LoVo (cell line): Measurements from ENCODE around the gene TEAD3.

Experiments used
- DNase-seq: peaks from one replicate; pipeline ENCODE4 v3.0.0-alpha.2; 2016; ENCODE audit warnings: low spot score

TEAD3 gene

DNA sequence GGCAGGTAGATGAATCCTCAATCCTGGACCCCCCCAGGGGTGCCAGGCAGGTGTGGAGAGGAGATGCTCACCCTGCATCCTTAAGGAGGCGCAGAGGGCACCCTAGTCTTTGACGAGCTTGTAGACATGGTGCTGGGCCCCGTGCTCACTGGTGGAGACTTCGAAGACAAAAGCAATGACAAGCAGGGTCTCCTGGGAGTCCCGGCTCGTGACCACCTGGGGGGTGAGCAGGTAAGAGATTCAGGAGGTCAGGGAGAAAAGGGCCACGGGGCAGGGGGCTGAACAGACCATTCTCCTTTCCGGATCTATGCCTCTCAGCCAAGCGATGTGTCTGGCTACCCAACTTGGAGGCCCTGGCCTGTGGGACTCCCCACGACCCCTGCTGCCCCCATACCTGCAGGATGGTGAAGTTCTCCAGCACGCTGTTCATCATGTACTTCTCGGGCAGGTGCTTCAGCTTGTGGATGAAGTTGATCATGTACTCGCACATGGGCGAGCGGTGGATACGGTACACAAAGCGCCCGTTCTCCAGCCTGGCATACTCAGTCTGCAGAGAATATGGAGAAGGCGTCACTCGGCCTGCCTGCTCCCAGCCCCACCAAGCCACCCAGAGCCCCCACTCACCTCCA, 21.8 kb downstream of the TEAD3 start:
- no peak for DNase-seq

DNA sequence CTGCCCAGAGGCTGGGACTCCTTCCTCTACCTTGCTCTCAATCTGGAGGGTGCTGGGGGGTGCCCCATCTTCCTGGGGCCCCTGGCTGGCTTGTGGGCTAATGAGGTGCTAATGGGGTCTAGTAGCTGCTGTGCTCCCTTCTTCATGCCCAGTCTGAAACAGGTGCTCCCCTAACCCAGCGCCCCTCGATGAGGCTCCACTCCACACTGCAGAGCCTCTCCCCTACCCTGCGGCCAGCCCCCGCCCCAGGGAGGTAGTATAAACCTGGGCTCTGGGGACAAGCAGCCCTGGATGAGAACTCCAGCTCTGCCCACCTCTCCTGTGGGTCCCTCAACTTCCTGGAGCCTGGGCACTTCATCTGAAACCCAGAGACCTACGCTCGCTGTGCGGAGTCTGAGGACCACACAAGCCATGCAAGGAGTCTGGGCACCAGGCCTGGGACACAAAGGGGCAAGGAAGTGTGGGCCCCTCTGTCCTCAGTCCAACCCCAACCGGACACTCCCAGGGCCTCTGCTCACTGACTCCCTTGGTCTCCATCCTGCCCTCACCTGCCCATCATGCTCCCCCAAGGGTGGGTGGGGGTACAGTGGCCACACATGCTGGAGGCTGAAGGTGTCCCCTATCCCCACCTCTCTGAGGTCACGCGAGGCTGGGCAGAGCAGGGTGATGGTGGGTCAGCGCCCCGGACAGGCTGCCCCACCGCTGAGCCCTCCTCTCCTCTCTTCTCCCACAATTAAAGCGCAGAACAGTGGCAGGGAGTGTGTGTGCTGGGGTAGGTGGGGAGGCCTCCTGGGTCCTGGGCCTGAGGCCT, 22.5 kb downstream of the TEAD3 start:
- peak; percentile 14 for DNase-seq

DNA sequence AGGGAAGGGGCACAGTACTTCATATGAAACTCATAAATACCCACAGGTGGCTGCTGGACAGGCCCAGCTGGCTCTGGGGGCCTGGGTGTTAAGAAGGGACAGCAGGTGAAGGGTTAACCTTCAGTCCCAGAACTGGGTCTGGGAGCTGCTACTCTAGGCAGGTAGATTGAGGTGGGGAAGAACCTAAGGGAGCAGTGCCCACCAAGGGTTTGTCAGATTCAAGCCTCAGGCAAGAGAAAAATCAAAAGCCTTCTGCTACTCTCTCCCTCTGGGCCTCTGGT, 23.1 kb downstream of the TEAD3 start:
- peak; percentile 18 for DNase-seq

- no peak for DNase-seq
Observed at GRCh38 chr6:35473075-35473849, 23.6 kb downstream of the TEAD3 start.

DNA sequence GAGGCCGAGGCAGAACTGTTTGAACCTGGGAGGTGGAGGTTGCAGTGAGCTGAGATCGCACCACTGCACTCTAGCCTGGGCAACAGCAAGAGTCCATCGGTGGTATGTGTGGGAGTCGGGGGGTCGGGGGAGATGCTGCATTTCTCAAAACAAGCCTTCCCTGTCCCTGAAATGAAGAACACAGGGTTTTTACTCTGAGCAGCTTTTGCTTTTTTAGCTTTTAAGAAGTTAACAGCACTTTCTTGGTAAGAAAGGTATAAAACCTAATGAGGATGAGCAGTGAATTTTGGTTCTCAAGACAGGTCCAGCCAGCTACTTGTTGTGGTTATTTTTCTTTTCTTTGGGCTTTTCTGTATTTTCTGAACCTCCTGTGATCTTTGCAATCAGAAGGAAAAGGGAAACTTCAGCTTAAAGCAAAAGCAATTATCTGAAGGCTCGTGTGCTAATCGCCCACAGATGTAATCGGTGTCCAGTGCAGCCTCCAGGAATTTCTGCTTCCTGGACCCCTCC, 25.0 kb downstream of the TEAD3 start:
- no peak for DNase-seq

GRCh38 chr6:35470663-35471120, 26.2 kb downstream of the TEAD3 start:
- no peak for DNase-seq

DNA sequence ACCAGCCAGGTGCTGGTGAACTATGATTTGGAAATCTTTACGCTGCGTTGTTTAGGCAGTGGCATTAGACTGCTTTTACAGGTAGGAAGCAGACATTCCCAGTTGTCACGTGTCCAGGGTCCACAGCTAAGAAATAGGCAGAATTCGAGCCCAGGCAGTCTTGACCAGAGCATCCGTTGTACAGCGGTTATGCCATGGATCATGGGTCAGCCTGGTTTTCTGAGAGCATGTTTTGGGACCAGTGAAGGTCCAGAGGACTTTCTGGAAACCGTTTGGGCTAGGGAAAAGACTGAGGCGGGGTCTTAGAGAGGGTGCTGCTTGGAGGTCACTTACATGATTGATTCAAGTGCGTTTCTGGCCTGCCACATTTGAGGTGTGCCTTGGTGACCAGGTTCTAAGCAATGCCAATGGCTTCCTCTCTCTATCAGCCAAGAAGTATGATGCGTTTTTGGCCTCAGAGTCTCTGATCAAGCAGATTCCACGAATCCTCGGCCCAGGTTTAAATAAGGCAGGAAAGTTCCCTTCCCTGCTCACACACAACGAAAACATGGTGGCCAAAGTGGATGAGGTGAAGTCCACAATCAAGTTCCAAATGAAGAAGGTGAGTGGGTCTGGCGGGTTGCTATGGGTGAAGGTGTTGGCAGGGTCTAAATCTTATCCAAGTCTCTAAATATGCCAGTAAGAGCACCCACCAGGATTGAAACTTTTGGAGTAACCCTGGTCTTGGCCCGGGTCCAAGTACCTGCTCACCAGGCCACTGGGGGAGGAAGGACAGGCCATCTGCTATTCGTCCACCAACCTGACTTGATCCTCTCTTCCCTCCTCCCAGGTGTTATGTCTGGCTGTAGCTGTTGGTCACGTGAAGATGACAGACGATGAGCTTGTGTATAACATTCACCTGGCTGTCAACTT, 26.9 kb downstream of the TEAD3 start:
- peak; percentile 41 for DNase-seq

- no peak for DNase-seq
Observed at GRCh38 chr6:35468980-35469750, 27.7 kb downstream of the TEAD3 start.

DNA sequence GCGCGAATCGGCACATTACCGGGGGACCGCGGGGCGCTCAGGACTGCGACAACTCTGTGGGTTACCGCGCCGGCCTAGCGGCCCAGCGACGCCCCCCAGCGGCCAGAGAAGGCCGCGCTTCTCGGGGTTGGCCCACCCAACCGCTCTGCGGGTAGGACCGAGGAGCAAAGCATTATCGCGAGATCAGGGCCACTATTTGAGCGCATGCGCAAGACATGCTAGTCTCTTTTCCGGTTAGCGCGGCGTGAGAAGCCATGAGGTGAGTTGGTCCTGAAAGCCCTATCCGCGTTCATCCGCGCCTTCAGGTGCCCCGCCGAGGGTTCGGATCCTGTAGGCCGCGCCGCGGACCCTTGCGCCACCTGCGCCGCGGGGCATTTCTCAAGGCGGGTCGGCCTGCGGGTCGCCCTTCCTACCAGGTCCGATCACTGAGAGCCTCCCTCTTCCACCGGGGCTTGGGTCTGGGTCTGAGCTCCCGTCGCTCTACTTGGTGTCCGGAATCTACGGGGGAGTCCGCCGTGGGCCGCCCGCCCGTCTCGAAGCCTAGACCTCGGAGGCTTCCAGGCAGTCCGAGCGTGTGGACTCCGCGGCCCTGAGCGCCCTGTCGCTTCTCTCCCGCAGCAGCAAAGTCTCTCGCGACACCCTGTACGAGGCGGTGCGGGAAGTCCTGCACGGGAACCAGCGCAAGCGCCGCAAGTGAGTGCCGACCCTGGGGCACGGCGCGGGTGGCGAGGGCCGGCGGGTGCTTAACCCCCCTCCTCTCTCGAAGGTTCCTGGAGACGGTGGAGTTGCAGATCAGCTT, 28.5 kb downstream of the TEAD3 start, which contains the start of gene RPL10A:
RPL10A (plus strand) TSS at position 221 of the 799 bp plus-strand sequence; CDS start at position 255, 34 bp downstream.
- DNase-seq: peak; percentile 98

DNA sequence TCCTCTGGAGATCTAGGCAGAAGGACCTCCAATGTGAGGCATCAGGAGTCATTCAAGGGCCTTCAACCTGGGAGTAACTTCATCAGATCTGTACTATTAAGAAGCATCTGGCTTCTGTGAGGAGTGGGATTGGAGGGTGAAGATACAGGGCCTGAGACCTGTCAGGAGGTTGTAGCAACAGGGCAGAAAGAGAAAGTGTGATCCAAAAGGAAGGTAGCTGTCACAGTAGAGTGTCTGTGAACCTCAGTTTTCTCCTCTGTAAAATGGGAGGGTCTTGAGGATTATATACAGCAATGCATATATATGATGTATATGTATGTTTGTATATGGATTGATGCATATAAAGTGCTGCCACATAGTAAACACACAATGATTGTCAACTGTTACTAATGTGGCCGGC, 31.2 kb downstream of the TEAD3 start:
- no peak for DNase-seq

DNA sequence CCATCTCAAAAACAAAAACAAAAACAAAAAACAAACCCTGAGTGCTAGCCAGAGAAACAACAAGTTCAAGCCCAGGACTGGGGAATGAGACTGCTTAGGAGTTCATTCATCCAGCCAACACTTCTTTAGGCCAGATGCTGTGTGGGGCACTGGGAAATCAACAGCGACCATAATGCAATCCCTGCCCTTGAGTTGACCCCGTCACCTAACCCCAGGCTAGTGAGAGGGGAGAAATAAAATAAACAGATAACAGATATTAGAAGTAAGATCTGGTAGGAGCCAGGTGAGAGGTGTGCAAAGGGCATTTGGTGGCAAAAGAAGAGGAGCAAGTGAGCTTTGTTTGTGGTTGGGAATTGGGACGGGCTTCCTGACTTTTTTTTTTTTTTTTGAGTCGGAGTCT, 33.6 kb downstream of the TEAD3 start:
- DNase-seq: no peak

DNA sequence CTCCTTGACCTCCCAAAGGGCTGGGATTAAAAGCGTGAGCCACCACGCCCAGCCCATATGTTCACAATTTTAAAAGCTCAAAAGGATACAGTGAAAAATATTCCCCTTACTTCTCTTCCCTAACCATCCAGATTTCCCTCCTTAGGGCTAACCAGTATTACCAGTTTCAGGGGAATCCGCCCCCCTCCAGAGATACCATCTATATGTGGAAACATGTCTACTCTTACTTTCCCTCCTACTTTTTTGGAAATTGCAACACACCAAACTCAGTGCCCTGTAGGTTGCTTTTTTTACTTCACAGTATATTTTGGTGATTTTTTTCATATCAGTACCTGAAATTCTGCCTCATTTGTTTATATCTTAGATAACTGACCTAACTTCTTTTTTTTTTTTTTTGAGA, 35.6 kb downstream of the TEAD3 start:
- DNase-seq: no peak

- no peak for DNase-seq
Observed at GRCh38 chr6:35457907-35458306, 39.0 kb downstream of the TEAD3 start.

- no peak for DNase-seq
Observed at GRCh38 chr6:35454391-35455110, 42.3 kb downstream of the TEAD3 start.

- DNase-seq: no peak
Observed at GRCh38 chr6:35453236-35453635, 43.6 kb downstream of the TEAD3 start.

DNA sequence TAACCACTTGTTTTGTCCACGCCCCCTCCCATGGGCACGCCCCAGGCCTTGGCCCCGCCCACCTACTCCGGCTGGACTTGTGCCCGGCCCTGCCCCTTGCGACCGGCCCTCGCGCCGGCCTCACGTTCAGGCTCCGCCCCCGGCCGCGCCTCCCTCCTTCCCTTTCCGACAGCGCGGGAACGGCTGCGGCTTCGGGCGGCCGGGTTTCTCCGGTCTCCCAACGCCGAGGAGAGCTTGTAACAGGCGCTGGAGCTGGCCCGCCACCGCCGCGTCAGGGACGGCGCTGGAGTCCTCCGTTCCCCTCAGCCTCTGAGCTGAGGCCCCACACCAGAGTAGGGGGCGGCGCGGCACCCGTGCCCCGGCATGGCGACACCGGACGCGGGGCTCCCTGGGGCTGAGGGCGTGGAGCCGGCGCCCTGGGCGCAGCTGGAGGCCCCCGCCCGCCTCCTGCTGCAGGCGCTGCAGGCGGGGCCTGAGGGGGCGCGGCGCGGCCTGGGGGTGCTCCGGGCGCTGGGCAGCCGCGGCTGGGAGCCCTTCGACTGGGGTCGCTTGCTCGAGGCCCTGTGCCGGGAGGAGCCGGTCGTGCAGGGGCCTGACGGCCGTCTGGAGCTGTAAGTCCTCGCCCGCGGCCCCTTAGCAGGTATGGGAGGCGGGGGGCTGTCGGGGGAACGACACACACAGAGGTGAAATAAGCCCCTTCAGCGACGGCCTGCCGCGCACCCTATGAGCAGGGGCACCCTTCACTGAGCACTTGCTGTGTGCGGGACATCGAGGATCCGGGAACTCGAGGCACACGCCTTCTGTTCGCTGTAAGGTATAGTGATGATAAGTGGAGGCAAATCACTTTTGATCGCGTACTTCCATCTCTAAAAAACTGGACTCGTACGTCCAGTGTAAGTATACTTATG, 44.4 kb downstream of the TEAD3 start, which contains the start of gene FANCE:
FANCE (plus strand) TSS at position 156 of the 908 bp plus-strand sequence; CDS start at position 364, 208 bp downstream.
- DNase-seq: peak; percentile 92

DNA sequence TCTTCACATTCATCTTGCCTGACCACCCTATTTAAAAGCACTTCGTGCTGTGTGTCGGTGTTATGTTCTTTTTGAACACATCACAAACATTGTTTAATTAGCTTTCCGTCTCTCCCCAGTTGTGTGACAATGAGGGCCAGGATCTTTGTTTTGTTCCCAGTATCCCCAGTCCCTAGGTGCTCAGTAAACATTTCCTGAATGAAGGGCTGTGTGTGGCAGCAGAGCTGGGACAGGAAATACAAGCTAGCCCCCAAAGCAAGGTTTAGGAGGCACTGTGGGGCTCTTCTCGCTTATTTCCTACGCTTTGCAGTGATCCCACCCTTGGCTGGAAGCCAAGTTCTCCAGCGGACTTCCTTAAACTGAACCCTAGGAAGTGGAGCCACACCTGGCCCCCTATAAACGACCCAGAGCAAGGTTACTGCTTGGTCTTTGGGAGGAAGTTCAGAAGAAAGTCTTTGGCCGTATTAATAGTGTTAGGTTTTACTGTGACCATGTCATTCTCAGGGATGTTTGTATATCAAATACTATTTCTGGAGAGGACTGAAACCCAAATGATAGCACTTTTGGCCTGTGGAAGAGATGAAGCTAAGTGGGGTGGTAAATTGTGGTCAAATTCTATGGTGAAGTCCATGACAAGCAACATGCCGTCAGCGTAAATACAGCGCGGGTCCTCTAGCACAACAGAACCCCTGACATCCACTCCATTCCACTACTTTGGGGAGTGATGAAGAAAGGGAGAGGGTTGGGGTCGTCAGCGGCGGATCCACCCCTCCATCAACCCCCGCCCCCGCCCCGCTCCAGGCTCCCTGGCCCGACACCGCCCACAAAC, 45.3 kb downstream of the TEAD3 start:
- no peak for DNase-seq
